Left ventricle myocardium inferior (tissue), 1 donor: ENCODE measurements around the gene PLBD2. TPM values are rescaled to one million over a fixed set of nuclear protein-coding genes. Genes with fewer than 3 reads are reported as not detected.

Experiments
- DNase-seq: peaks from one replicate; pipeline ENCODE4 v3.0.0-alpha.2; 2020
- H3K27ac ChIP-seq: fragments of 200-600 bp; replicated peaks from 2 replicates; pipeline ENCODE4 v1.8.0; 2021
- H3K27me3 ChIP-seq: fragments of 200-600 bp; 2 replicates; pipeline ENCODE4 v1.8.0; 2021; ENCODE audit warnings: low read depth
- H3K36me3 ChIP-seq: fragments of 200-600 bp; 2 replicates; pipeline ENCODE4 v1.8.0; 2021
- H3K4me1 ChIP-seq: fragments of 200-600 bp; 2 replicates; pipeline ENCODE4 v1.8.0; 2021
- H3K4me3 ChIP-seq: fragments of 200-600 bp; 2 replicates; pipeline ENCODE4 v1.8.0; 2021; ENCODE audit warnings: mild to moderate bottlenecking, moderate library complexity
- H3K9me3 ChIP-seq: fragments of 200-600 bp; replicated peaks from 2 replicates; pipeline ENCODE4 v1.8.0; 2021
- intact Hi-C: fragments of 100-400 bp; cut with micrococcal nuclease; formaldehyde crosslinking; loops from one replicate; pipeline ENCODE4 v1.11.0; 2022
- total RNA-seq: library from RNA; stranded (reverse); fragmentation: NEBNext Ultra II Directional; extraction: Animal tissue kit (Norgen Biotek cat#: 25700); gene quantifications from one replicate; pipeline ENCODE4 v1.2.1, GENCODE V29; 2021
- TF ChIP-seq, protein P1 (sequence below): fragments of 200-600 bp; IDR thresholded peaks from 2 replicates; pipeline ENCODE4 v1.8.0; 2021; ENCODE audit warnings: antibody characterized with exemption, mild to moderate bottlenecking, borderline replicate concordance
- donor health status: DM: no; HTN: yes; CAD: no; lungs with severe emphysema.

The PLBD2 gene
- total RNA-seq, 1 donor from 2014 or later, result 28.9 TPM

DNA sequence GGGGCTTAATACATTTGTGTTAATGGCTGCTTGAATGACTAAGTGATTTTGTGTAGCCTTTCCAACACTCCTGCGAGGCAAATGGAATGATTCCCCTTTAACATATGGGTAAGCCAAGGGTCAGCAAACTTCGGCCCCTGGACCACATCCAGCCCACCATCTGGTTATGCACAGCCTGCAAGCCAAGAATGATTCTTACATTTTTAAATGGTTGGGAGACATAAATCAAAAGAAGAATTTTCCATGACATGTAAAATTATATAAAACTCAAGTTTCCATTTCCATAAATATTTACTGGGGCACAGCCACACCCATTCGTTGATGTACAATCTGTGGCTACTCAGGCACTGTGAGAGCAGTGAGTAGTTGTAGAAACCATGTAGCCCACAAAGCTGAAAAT lies 32.5 kb upstream of the PLBD2 start:
- Histone ChIP-seq H3K4me1 (peaks cover 45% of the 10 kb centered on the region), H3K4me3 (no peak overlapping the region), H3K9me3 (peaks cover 13% of the 10 kb centered on the region), H3K27ac (peak overlapping the region; percentile 69), H3K36me3 (peaks cover 42% of the 10 kb centered on the region), H3K27me3 (no peaks in the 10 kb centered on the region)
- TF ChIP-seq, protein P1, sequence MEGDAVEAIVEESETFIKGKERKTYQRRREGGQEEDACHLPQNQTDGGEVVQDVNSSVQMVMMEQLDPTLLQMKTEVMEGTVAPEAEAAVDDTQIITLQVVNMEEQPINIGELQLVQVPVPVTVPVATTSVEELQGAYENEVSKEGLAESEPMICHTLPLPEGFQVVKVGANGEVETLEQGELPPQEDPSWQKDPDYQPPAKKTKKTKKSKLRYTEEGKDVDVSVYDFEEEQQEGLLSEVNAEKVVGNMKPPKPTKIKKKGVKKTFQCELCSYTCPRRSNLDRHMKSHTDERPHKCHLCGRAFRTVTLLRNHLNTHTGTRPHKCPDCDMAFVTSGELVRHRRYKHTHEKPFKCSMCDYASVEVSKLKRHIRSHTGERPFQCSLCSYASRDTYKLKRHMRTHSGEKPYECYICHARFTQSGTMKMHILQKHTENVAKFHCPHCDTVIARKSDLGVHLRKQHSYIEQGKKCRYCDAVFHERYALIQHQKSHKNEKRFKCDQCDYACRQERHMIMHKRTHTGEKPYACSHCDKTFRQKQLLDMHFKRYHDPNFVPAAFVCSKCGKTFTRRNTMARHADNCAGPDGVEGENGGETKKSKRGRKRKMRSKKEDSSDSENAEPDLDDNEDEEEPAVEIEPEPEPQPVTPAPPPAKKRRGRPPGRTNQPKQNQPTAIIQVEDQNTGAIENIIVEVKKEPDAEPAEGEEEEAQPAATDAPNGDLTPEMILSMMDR, result no peak
- peak; percentile 70 for DNase-seq
- intact Hi-C loops, result no loop called here

DNA sequence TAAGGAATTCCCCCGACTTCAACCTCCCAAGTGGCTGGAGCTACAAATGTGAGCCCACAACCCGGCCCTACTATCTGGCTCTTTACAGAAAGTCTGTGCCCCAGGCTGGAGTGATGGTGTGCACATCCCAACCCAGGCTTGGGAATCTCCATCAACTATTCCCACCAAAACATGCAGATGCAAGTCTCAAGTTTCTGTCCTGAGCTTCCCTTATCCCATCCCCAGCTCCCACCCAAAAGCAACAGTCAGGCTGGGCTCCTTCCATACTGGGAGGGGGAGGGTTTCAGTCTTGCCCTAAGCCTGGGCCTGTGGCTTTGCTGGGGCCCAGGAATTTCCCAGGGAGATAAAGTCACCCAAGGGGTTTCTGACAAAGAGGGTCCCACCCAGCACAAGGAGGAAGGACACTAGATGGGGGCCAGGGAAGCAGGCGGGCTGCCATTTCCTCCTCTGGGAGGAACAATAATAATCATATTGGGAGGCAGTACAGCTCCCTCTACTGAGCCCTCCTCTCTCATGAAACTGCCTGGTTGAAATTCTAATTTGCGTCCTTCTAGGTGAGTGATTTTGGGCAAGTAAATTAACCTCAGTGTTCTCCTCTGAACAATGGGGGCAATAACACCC lies 31.5 kb upstream of the PLBD2 start:
- Histone ChIP-seq H3K4me3 (no peak overlapping the region), H3K27ac (peak overlapping the region; percentile 69), H3K27me3 (no peaks in the 10 kb centered on the region), H3K9me3 (peaks cover 7% of the 10 kb centered on the region), H3K36me3 (peaks cover 36% of the 10 kb centered on the region), H3K4me1 (peaks cover 45% of the 10 kb centered on the region)
- TF ChIP-seq, protein P1, result peak; percentile 40
- intact Hi-C loops, result no loop called here
- no peak for DNase-seq

DNA sequence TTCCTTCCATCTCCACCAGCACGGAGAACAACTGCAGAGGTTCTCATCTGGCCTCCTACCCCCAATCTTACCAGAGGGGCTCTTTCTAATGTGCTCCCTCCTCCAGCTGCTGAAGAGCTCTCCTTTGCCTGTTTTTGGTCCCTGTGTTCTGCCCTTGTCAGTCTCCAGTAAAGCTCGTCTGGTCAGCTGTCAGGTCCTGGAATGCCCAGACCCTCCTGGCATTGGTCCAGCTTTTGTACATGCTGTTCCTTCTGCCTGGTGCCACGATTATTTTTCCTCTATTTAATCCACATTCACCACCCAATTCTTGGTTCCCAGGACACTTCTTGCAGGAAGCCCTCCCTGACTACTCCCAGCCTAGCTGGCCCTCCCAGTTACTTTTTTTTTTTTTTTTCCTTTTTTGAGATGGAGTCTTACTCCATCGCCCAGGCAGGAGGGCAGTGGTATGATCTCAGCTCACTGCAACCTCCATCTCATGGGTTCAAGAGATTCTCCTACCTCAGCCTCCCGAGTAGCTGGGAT lies 30.0 kb upstream of the PLBD2 start:
- H3K27ac ChIP-seq, result peak overlapping the region; percentile 46
- no peak for DNase-seq
- no peak overlapping the region for H3K4me3 ChIP-seq
- peaks cover 30% of the 10 kb centered on the region for H3K36me3 ChIP-seq
- no peaks in the 10 kb centered on the region for H3K9me3 ChIP-seq
- intact Hi-C loops, result no loop called here
- no peaks in the 10 kb centered on the region for H3K27me3 ChIP-seq
- TF ChIP-seq, protein P1, result no peak
- H3K4me1 ChIP-seq, result peaks cover 57% of the 10 kb centered on the region

DNA sequence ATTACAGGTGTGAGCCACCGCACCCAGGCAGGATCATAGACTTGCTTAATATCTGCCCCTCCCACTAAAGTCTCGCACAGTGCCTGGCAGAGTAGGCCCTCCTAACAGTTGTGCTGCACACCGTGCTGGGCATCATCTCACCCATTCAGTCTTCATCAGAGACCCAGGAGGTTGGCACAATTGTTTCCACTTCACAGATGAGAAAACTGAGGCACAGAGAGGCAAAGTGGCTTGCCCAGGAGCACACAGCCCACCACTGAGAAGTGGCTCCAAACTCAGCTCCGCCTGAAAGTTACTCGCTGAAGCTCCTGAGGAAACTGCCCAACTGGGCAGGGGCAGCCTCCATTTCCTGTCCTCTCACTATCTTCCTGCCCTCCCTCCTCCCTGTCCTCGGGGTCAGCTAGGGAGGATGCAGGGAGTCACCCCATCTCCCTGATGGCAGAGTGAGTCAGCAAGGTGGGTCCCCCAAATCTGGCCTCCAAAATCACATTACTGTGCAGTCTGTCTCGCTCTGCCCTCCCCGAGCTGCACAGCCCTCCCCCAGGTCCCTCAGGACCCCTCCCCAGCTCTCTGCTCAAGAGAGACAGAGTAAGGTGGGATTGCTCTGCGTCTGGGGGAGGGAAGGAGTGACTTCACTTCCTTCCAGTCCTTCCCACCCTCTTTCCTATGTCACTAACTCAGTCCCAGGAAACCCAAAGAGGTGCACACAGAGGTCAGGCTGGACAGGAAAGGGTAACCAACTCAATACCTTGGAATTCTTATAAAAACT lies 29.2 kb upstream of the PLBD2 start:
- peaks cover 22% of the 10 kb centered on the region for H3K36me3 ChIP-seq
- TF ChIP-seq, protein P1, result no peak
- no peak overlapping the region for H3K4me3 ChIP-seq
- DNase-seq, result no peak
- peak overlapping the region; percentile 46 for H3K27ac ChIP-seq
- H3K4me1 ChIP-seq, result peaks cover 64% of the 10 kb centered on the region
- H3K9me3 ChIP-seq, result no peaks in the 10 kb centered on the region
- no peaks in the 10 kb centered on the region for H3K27me3 ChIP-seq
- intact Hi-C loops, result no loop called here

DNA sequence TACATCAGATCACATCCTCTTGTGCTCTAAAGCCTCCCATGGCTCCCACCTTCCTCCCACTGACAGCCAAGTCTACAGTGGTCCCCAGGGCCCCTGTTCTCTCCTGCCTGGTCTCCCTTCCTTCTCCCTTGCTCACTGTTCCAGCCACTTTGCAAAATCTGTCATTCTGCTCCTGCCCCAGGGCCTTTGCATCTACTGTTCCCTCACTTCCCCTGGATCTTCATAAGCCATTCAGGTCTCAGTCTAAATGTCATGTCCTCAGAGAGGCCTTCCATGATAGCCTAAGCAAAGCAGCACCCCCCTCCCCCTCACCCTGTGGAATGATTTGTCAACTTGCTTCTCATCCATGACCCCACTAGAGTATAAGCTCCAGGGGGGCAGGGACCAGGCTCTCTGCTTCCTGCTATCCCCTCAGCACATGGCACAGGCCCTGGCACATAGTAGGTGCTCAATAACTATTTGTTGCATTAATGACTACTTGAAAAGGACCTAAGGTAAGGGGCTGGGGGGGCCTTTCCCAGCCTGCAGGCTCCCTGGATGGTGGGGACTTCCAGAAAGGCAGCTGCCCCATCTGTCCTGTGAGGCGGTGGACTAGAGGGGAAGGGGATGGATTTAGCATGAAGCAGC lies 28.5 kb upstream of the PLBD2 start:
- H3K36me3 ChIP-seq, result peaks cover 22% of the 10 kb centered on the region
- H3K9me3 ChIP-seq, result no peaks in the 10 kb centered on the region
- peak overlapping the region; percentile 46 for H3K27ac ChIP-seq
- H3K4me3 ChIP-seq, result no peak overlapping the region
- H3K27me3 ChIP-seq, result no peaks in the 10 kb centered on the region
- peaks cover 71% of the 10 kb centered on the region for H3K4me1 ChIP-seq
- no peak for DNase-seq
- TF ChIP-seq, protein P1, result no peak
- intact Hi-C loops, result no loop called here
